ENCODE data around the gene RPA1.

The RPA1 gene

DNA sequence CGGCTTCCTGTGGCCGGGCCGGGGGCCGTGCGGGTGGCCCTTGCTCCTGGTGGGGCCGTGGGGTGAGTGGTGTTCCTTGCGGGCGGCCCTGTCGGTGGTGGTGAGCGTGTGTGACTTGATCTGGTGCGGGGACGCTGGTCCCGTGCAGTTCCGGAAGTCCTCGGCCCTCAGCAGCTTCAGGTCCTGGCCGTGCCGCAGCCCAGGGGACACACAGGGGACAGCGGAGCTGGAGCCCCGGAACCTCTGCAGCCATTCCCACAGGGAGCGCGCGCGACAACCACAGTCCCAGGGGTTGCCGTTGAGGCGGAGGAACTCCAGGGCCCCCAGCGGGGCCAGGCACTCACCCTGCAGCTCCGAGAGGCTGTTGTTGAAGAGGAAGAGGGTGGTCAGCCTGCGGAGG is 107.0 kb downstream of the RPA1 start:
- DNase-seq (ENCODE audit: low read depth), result no peak
- no peak overlapping the region for H3K4me3 ChIP-seq (replicated peaks; ENCODE audit: low read depth, low read length)
- TF ChIP-seq, protein P1, sequence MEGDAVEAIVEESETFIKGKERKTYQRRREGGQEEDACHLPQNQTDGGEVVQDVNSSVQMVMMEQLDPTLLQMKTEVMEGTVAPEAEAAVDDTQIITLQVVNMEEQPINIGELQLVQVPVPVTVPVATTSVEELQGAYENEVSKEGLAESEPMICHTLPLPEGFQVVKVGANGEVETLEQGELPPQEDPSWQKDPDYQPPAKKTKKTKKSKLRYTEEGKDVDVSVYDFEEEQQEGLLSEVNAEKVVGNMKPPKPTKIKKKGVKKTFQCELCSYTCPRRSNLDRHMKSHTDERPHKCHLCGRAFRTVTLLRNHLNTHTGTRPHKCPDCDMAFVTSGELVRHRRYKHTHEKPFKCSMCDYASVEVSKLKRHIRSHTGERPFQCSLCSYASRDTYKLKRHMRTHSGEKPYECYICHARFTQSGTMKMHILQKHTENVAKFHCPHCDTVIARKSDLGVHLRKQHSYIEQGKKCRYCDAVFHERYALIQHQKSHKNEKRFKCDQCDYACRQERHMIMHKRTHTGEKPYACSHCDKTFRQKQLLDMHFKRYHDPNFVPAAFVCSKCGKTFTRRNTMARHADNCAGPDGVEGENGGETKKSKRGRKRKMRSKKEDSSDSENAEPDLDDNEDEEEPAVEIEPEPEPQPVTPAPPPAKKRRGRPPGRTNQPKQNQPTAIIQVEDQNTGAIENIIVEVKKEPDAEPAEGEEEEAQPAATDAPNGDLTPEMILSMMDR (IDR thresholded peaks at IDR 0.05; ENCODE audit: low read length, missing control alignments), result no peak

DNA sequence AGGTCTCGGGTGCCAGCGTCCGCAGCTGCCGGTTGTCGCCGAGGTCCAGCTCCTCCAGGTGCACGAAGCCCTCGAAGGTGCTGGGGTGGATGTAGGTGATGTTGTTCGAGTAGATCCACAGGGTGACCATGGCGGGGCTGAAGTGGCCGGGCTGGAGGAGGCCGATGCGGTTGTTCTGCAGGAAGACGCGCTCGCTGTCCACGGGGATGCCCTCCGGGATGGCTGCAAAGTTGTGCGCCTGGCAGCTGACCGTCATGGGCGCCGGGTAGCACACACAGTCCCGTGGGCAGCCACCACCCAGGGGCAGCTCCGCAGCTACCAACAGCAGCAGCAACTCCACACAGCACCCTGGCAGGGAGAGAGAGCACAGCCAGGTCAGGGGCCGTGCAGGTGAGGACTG is 107.7 kb downstream of the RPA1 start:
- TF ChIP-seq, protein P1 (IDR thresholded peaks at IDR 0.05; ENCODE audit: low read length, missing control alignments), result no peak

DNA sequence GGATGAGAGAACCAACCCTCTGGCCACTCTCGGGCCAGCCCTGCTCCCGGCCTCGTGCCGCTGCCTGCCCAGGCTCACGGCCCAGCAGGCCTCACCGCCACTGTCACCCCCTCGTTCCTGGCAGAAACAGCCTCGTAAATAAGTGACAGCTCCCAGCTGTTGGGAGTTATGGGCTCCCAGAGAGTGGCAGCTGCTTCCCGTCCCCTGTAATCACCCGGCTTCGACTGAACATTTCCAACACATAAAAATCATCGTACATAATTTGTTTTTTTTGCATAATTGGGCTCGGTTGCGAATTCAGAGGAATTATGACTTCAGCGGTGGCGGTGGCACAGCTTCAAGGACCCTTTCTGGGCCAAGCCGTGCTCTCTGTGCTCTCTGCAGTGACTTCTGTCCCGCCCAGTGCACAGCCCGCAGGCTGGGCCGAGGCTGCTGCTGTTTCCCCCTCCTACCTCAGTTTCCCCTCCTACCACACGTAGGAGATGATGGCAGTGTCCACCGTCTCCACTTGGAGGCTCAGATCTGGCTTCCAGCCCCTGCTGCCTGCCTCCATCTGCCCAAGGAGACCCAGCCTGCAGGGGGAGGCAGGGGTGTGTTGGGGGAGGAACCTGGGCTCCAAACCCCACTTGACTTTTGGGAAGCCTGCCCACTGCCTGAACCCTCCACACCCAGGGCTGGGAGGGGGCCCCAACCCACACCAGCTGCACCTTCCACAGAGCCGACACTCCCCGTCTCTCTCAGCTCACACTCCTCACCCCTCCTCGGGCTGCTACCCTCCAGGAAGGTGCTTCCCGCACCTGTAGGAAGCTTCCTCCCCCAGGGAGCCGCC is 110.4 kb downstream of the RPA1 start:
- DNase-seq (ENCODE audit: low read depth), result no peak
- TF ChIP-seq, protein P1 (IDR thresholded peaks at IDR 0.05; ENCODE audit: low read length, missing control alignments), result no peak
- H3K4me3 ChIP-seq (replicated peaks; ENCODE audit: low read depth, low read length), result no peak overlapping the region

More for the DNA sequence above, 107.7 kb downstream of the RPA1 start:
- DNase-seq (ENCODE audit: low read depth), result no peak
- no peak overlapping the region for H3K4me3 ChIP-seq (replicated peaks; ENCODE audit: low read depth, low read length)

DNA sequence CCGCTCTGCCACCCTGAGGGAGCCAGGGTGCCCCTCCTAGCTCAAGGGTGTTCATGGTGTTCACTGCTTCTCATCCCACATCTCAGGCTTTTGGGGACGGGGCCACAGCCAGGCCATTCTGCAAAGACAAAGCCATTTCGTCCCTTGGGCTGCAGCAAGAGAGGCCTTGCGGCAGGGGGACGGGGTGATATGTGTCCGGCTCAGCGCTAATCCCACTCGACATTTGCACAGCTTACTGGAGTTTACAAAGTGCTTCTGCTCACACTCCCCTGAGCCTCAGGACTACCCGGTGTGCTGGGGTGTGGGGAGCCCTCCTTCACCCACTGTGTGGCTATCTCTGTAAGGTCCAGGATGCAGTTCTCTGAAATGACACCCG is 111.0 kb downstream of the RPA1 start:
- DNase-seq (ENCODE audit: low read depth), result no peak
- TF ChIP-seq, protein P1 (IDR thresholded peaks at IDR 0.05; ENCODE audit: low read length, missing control alignments), result no peak
- no peak overlapping the region for H3K4me3 ChIP-seq (replicated peaks; ENCODE audit: low read depth, low read length)

DNA sequence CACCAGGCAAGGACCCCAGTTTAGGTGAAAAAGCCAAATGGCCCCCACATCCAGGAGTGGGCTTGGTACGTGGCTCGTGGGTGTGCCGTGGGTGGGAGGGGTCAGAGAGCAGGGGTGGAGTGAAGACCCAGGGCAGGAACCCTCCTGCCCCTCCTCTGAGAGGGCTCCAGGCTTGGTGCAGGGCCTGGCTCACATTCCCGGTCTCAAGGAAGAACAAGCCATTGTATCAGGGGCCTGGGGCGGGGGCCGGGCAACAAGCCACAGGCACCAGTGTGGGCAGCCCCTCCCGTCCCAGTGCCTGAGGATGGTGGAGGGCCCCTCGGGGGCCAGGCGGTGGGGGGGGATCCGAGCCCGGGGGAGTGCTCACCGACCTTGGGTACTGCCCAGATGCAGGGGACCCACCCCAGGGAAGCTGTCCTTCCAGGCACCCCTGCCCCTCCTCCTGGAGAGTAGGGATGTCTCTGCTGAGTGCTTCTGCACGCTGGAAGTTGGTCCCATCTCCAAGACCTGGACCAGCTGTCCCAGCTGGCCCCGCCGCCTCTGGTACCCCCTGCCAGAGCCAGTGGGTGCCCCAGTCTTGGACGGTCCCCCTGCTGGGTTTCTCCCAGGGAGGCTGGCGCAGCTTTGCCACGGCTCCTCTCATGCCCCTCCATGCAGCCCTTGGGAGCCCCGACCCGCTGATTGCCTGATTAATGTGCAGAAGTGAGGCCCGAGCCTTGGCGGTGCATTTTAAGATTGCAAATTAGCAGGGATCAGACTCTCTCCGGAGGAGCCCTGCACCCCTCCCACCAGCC is 111.7 kb downstream of the RPA1 start:
- no peak overlapping the region for H3K4me3 ChIP-seq (replicated peaks; ENCODE audit: low read depth, low read length)
- DNase-seq (ENCODE audit: low read depth), result no peak
- TF ChIP-seq, protein P1 (IDR thresholded peaks at IDR 0.05; ENCODE audit: low read length, missing control alignments), result no peak

DNA sequence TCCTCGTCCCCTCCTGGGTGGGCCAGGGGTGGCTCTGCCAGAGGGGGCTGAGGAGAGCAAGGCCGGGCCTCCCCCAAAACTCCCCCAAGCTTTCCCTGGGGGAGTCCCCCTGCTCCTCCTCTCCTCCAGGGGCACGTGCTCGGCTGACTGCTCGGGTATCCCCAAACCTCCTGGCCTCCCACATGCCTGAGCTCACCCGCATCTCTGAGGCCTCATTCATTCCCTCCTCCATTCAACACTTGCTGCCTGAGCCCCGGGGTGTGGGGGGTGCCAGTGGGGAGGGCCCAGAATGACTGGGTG is 112.2 kb downstream of the RPA1 start:
- TF ChIP-seq, protein P1 (IDR thresholded peaks at IDR 0.05; ENCODE audit: low read length, missing control alignments), result no peak
- no peak for DNase-seq (ENCODE audit: low read depth)
- H3K4me3 ChIP-seq (replicated peaks; ENCODE audit: low read depth, low read length), result no peak overlapping the region
